ENCODE results near the gene MEF2B. TPM values are rescaled to one million over a fixed set of nuclear protein-coding genes. Genes with fewer than 3 reads are reported as not detected.

The MEF2B gene
- total and polyA plus RNA-seq, 10 of the 15 experiments (the other 5 are each of a cell fraction or from before 2014, with no cell fraction given) = 0.09 to 33.0 (median 8.9) TPM

DNA sequence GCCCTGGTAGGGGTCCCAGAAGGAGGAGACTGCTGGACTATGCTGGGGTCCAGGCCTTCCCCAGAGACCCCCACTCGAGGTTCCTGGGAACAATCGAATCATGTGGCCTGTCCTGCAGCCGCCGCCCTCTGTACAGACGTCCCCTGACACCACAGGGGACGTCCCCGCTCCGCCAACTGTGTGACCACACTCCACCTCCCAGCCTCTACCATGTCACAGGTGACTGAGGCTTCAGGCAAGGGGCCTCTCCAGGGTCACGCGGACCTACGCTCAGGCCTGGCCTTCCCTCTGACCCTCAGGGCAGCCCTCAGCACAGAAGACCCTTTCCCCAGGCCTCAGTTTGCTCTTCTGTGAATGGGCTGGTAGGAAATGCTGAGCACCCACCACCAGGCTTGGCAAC lies 18.6 kb downstream of the MEF2B start:
- Histone ChIP-seq H3K27me3 (replicated peaks in 1 of 2; ENCODE audit: control insufficient read depth in 2 of 2, insufficient read depth in 2 of 2, low read length in 1 of 2) (no peaks in the 10 kb centered on the region), H3K4me1 (ENCODE audit: control insufficient read depth, insufficient read depth, low read length) (peaks cover 30% of the 10 kb centered on the region), H3K79me2 (ENCODE audit: control insufficient read depth, insufficient read depth, low read length) (no peaks in the 10 kb centered on the region; the same call in none of the 2 replicates), H3K4me2 (ENCODE audit: control insufficient read depth, insufficient read depth) (no peak overlapping the region), H3K4me3 (no peak overlapping the region), H3K9me3 (replicated peaks; ENCODE audit: control insufficient read depth, insufficient read depth, low read length) (no peaks in the 10 kb centered on the region; the same call in 2 of the 3 replicates), H4K20me1 (ENCODE audit: control insufficient read depth, insufficient read depth) (no peaks in the 10 kb centered on the region), H3K9ac (ENCODE audit: control insufficient read depth, insufficient read depth, low read length) (no peak overlapping the region; the same call in 1 of the 2 replicates), H3K36me3 (ENCODE audit: control insufficient read depth in 2 of 2, insufficient read depth in 2 of 2, low read length in 1 of 2) (peaks cover 6 to 10% of the 10 kb centered on the region in 2 experiments; a peak in 3 of 4 replicates), H2AFZ (ENCODE audit: control insufficient read depth, low read depth, low read length) (peak overlapping the region; percentile 40), H3K27ac (ENCODE audit: control insufficient read depth, insufficient read depth) (peak overlapping the region; percentile 30)
- ChIA-PET RAD21 (ENCODE audit: unreplicated experiment) (interaction anchor here (0.8 to 17.5 kb wide), 2 partner anchors 9 to 22 kb away, joined by 3 to 394 read pairs; partner anchors contain the start of gene MEF2B), POLR2A (interaction anchor here (1.0 to 1.3 kb wide), 3 partner anchors 8 to 18 kb away, joined by 4 to 9 read pairs (median 8); partner anchors contain the start of gene MEF2B), CTCF (interaction anchor here (0.8 to 6.3 kb wide), 3 partner anchors 11 to 35 kb away, joined by 3 to 207 read pairs (median 4); no protein-coding TSS in a partner anchor), SMC1A (ENCODE audit: uncharacterized antibody, unreplicated experiment) (interaction anchor here (0.6 to 2.5 kb wide), 3 partner anchors 9 to 681 kb away, joined by 3 to 13 read pairs (median 8); no protein-coding TSS in a partner anchor)
- ATAC-seq (peak; percentile 86), FAIRE-seq (no peak), DNase-seq (ENCODE audit: low read depth, low spot score) (no peak)
- intact Hi-C loops (cut with micrococcal nuclease; ENCODE audit: unreplicated experiment) (no loop called here), in situ Hi-C loops (cut with MboI) (no loop called here)
- BruUV-seq (replicated peaks) = no TSS peak
- under 1% methylated on average over 11 of the region's 11 CpGs for WGBS (ENCODE audit: insufficient coverage, insufficient replicate concordance, low lambda C conversion rate, missing lambda C conversion rate)
- TF ChIP-seq SREBF2 (IDR thresholded peaks at IDR 0.05; ENCODE audit: low read length) (no peak), RUNX3 (IDR thresholded peaks at IDR 0.05; ENCODE audit: low read length) (peak; percentile 86), MTA2 (IDR thresholded peaks at IDR 0.05; ENCODE audit: low read depth) (peak; percentile 59), NR2F1 (conservative IDR thresholded peaks at IDR 0.05) (peak; percentile 78; the same call in 1 of the 2 replicates), FOXM1 (IDR thresholded peaks at IDR 0.05; ENCODE audit: low read depth, low read length) (no peak), LARP7 (IDR thresholded peaks at IDR 0.05) (peak; percentile 66; the same call in 1 of the 2 replicates), NR2C2 (IDR thresholded peaks at IDR 0.05; ENCODE audit: borderline replicate concordance, control insufficient read depth, insufficient read length, low read depth) (no peak), HCFC1 (IDR thresholded peaks at IDR 0.05; ENCODE audit: low read length) (no peak), TCF12 (IDR thresholded peaks at IDR 0.05; ENCODE audit: low read depth, low read length) (0 out of 2 replicates have a peak, but pooled peaks have one; percentile 26), SMARCA5 (IDR thresholded peaks at IDR 0.05) (peak; percentile 12; the same call in 1 of the 2 replicates), IKZF1 (conservative IDR thresholded peaks at IDR 0.05) (peak; percentile 63; the same call in 1 of the 2 replicates), PAX5 (IDR thresholded peaks at IDR 0.05; ENCODE audit: borderline replicate concordance, low read depth, low read length) (peak; percentile 59; the same call in 1 of the 2 replicates), FOXK2 (IDR thresholded peaks at IDR 0.05) (no peak), BHLHE40 (IDR thresholded peaks at IDR 0.05; ENCODE audit: borderline replicate concordance in 1 of 2, low read depth in 2 of 2, low read length in 1 of 2) (peak; percentile 58 to 63; a peak in 3 of 4 replicates), IKZF2 (IDR thresholded peaks at IDR 0.05) (peak; percentile 27 to 33; a peak in 2 of 4 replicates), DPF2 (IDR thresholded peaks at IDR 0.05) (peak; percentile 58; the same call in 1 of the 2 replicates), EED (IDR thresholded peaks at IDR 0.05; ENCODE audit: low read depth) (peak; percentile 53), TARDBP (IDR thresholded peaks at IDR 0.05; ENCODE audit: borderline replicate concordance) (0 out of 2 replicates have a peak, but pooled peaks have one; percentile 14)
- TF ChIP-seq, protein P1, sequence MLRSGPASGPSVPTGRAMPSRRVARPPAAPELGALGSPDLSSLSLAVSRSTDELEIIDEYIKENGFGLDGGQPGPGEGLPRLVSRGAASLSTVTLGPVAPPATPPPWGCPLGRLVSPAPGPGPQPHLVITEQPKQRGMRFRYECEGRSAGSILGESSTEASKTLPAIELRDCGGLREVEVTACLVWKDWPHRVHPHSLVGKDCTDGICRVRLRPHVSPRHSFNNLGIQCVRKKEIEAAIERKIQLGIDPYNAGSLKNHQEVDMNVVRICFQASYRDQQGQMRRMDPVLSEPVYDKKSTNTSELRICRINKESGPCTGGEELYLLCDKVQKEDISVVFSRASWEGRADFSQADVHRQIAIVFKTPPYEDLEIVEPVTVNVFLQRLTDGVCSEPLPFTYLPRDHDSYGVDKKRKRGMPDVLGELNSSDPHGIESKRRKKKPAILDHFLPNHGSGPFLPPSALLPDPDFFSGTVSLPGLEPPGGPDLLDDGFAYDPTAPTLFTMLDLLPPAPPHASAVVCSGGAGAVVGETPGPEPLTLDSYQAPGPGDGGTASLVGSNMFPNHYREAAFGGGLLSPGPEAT (IDR thresholded peaks at IDR 0.05; ENCODE audit: low read depth) = peak; percentile 42; the same call in 1 of the 2 replicates
- TF ChIP-seq, protein P2, sequence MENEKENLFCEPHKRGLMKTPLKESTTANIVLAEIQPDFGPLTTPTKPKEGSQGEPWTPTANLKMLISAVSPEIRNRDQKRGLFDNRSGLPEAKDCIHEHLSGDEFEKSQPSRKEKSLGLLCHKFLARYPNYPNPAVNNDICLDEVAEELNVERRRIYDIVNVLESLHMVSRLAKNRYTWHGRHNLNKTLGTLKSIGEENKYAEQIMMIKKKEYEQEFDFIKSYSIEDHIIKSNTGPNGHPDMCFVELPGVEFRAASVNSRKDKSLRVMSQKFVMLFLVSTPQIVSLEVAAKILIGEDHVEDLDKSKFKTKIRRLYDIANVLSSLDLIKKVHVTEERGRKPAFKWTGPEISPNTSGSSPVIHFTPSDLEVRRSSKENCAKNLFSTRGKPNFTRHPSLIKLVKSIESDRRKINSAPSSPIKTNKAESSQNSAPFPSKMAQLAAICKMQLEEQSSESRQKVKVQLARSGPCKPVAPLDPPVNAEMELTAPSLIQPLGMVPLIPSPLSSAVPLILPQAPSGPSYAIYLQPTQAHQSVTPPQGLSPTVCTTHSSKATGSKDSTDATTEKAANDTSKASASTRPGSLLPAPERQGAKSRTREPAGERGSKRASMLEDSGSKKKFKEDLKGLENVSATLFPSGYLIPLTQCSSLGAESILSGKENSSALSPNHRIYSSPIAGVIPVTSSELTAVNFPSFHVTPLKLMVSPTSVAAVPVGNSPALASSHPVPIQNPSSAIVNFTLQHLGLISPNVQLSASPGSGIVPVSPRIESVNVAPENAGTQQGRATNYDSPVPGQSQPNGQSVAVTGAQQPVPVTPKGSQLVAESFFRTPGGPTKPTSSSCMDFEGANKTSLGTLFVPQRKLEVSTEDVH (IDR thresholded peaks at IDR 0.05; ENCODE audit: low read depth, partially characterized antibody) = no peak
- TF ChIP-seq, protein P3, sequence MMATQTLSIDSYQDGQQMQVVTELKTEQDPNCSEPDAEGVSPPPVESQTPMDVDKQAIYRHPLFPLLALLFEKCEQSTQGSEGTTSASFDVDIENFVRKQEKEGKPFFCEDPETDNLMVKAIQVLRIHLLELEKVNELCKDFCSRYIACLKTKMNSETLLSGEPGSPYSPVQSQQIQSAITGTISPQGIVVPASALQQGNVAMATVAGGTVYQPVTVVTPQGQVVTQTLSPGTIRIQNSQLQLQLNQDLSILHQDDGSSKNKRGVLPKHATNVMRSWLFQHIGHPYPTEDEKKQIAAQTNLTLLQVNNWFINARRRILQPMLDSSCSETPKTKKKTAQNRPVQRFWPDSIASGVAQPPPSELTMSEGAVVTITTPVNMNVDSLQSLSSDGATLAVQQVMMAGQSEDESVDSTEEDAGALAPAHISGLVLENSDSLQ (IDR thresholded peaks at IDR 0.05) = peak; percentile 18; the same call in 1 of the 2 replicates
